Activated CD8-positive, alpha-beta memory T cell treated with anti-CD3 and anti-CD28 coated beads, Interleukin-2, amount 50 U/mL, for 1 hour (primary cell): Measurements from ENCODE around the gene ATP5MC3.
"Not testable (repeated sequence)": the region's sequence is repeated elsewhere in the genome, so short reads cannot be mapped to it uniquely, and the experiment has no call there.

Experiments
- DNase-seq: peaks from one replicate; pipeline ENCODE4 v3.0.0-alpha.2; 2020; ENCODE audit errors: extremely low read depth

Gene ATP5MC3

DNA sequence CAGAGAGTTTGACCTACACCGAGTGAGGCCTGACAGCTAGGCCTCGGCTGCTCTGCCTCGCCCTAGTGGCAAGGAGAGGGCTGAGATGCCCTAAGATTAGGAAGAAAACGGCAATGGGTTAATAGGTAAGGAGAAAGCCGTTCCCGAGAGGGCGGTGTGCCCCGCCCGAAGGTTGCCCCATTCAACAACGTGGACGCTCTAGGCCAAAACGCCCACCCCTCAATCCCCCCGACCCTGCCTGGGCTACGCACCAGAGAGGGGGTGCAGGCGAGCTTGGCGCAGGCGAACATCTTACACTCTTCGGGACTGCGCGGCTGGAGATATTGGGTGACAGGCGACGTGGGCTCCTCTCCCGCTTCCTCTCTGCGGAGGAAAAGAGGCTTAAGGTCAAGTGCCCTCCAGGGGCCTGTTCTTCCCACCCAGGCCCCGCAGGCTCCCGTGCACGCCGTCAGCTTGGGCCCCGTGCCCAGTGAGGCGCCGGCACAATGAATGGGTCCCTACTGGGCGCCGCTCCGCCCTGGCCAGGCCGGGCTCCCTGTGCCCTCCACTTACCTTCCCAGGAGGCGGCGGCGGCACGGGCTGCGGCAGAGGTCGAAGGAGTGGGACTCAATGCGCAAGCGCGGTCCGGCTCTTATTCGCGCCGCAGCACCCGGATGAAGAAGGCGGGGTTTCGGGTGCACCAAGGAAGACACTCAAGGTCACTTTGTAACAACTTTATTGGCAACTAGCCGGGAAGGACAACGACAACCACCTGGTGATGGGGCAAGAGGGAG lies at the start of gene ATP5MC3:
TSS of gene ATP5MC3 (minus strand) at position 607 of the 773 bp plus-strand sequence. CDS start at position 290, 317 bp downstream.
- DNase-seq, result peak; percentile 82

GRCh38 chr2:175228601-175229000 lies 47.1 kb upstream of the ATP5MC3 start:
- not testable (repeated sequence) for DNase-seq

GRCh38 chr2:175228179-175228578 lies 46.7 kb upstream of the ATP5MC3 start:
- no peak for DNase-seq

- no peak for DNase-seq
Measured at GRCh38 chr2:175227393-175227792, 45.9 kb upstream of the ATP5MC3 start.

DNA sequence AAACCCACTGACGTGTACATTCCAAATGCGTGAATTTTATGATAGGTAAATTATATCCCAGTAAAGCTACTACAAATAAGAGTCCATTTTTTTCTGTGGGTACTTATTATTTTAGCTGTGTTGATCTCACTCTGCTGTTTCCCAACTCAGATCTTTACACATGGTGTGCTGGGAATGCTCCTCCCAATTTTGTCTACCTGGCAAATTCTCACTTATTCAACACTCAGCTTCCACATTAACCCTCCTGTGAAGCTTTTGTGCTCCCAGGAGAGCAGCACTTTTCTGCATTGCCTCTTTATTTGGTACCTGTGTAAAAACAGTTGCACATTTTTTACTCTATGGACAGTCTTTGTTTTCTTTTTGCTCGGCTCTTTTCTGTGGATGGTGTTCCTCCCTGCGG lies 38.6 kb upstream of the ATP5MC3 start:
- no peak for DNase-seq

DNA sequence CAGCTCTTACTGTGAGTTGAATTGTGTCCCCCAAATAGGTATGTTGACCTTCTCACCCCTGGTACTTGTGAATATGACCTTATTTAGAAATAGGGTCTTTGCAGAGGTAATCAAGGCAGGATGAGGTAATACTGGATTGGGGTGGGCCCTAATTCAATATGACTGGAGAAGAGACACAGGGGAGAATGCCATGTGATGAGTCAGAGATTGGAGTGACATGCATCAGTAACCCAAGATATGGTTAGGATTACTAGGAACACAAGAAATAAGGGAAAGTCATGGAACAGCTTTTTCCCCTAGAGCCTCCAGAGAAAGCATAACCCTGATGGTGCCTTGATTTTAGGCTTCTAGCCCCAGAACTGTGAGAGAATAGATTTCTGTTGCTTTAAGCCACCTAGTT lies 37.0 kb upstream of the ATP5MC3 start:
- no peak for DNase-seq

DNA sequence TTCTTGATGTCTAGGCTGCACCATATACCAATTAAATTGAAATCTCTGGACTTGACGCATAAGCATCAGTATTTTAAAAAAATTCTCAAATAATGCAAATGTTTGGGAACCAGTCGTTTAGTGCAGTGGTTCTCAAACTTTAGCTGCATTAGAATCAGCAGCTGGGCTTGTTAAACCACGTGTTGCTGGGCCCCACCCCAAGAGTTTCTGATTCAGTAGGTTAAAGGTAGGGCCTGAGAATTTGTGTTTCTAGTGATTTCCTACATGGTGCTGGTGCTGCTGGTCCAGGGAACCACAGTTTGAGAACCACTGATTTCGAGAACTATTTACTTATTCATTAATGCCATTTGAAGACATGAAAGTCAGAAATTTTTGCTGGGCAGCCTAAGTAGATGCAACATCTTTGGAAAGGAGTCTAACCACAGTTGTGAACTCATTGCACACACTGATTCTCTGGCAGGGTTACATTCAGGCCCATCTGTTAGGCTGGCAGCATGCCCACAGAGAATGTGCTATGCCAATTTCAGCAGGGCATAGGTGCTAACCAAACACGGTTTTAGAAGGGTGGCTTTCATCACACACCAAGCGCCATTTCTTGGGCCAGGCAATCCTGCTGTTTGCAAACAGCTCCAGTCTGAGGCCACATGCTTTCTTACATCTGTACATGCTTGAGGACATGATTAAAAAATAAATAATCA lies 26.4 kb upstream of the ATP5MC3 start:
- no peak for DNase-seq

- no peak for DNase-seq
Measured at GRCh38 chr2:175206866-175207265, 25.4 kb upstream of the ATP5MC3 start.

DNA sequence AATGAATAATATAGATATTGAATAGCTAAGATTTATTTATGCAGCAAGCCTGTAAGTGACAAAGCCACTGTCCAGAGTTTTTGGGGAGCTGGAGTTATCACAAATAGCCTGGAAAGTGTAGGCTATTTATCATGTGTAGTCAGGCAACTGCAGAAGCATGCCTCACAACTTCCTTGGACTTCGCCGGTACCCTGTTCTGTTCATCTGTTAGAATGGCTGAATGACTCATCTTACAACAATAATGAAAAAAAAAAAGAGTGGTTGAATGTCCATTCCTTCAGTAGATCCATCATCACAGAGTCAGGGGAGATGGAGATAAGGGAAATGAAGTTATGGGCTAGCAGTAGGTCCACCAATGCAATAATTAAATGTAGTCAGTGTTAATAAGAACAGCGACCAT lies 24.0 kb upstream of the ATP5MC3 start:
- no peak for DNase-seq

DNA sequence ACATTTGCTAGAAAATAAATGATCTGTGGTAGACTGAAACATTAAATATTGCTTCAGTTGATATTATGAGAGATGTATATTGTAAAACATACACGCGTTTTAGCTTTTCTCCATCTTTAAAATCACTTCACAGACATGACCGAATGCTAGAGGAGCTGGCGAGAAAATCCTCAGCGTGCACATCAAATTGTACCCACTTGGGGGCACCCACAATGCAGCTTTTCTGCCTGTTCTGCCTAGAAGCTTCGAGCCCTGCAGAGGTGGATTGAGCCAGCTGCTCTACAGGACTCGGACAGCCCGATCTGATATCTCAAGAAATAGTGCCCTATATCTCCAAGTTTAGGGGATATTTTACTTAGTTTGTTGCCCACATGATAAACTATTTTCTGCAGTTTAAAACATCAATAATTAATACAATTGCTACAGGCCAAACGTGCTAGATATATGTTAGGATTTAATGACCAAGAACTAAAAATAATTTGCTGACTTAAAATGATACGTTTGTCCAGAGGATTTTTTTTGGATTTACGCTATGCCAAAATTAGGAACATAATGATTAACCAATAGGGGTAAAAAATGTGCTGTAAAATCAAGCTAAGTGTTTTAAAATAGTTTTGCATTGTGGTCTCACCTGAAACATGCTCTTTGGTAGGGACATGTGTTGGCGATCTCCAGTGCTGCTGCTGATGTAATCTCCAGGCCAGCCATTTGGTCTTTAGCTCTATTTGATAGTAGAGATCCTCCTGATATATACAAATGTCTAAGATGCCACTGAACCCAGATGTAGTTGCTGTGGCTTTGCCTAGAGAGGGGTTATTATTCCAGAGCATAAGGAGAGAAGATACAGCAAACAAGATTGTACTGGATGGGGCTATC lies 22.3 kb upstream of the ATP5MC3 start:
- DNase-seq, result no peak

DNA sequence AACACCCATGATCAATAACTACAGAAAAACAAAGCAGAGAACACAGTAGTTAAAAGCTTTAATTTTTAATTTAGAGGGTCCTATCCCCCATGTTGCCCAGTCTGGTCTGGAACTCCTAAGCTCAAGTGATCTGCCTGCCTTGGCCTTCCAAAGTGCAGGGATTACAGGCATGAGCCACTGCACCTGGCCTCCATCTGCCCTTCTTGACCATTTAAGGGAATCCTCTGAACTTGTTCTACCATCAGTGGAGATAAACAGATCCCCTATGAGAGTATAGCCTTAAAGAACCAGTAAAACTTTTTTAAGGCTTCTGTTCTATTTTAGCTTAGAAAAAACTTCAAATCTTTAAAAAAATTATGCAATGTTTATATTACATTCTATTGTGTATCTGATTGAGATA lies 13.5 kb upstream of the ATP5MC3 start:
- no peak for DNase-seq

- no peak for DNase-seq
Measured at GRCh38 chr2:175188761-175189160, 7.3 kb upstream of the ATP5MC3 start.

GRCh38 chr2:175187378-175187777 lies 5.9 kb upstream of the ATP5MC3 start:
- DNase-seq, result no peak

DNA sequence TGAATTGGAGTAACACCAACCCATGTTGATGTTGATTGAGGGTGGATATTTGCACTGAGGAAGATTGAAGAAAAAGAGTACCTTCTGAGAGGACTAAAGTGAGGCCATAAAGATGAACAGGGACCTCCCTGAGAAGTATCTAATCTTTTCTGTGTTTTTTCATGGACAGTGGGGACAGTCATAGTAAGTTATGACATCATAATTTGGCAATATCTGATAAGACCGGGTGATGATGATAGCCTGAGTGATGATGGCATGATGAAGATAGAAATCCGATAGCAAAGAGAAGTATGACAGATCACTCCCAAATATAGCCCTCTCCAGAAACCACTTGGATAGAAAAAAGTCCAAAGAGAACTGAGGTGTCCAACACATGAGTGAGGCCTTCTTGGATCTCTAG lies 2.2 kb upstream of the ATP5MC3 start:
- DNase-seq, result no peak

DNA sequence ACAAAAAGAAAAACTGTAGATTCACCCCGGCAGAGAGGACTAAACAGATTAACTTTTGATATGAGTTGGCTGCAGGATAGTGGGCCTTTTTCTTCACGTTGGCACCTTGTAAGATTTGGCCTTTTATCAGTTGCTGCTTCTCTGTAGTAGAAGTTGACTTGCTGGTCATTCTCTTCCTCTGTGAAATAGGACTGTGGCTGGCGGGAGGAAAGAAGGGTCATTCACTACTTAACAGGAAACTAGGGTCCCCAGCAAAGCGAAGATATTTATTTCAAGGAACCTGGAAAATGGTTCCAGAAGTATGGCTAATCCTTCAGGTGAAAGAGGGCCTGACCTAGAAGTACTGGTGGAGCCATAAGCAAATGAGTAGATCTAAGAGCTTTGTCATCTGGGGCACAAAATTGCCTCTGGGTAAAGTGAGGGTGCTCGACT lies 383 bp upstream of the ATP5MC3 start:
- DNase-seq, result no peak

- no peak for DNase-seq
Measured at GRCh38 chr2:175180701-175181103, 808 bp downstream of the ATP5MC3 start.

- no peak for DNase-seq
Measured at GRCh38 chr2:175176624-175177023, 4.9 kb downstream of the ATP5MC3 start.

DNA sequence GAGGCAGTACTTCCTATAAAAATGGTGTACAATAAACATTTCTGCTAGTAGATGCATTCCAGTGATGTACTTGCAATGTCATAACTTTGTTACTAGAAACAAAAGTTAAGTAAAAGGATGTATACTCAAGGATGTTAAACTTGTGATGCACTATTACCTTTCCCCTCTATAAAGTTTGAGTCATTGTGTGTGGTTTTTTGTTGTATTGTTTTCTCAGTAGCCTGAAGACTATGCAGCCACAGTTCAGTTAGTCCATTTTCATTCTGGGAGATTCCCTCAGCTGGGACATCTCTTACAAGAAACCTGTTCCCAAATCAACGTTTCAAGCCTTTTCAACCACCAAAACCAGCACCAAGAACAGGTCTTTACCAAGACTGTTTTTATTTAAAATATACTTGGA lies 5.6 kb downstream of the ATP5MC3 start:
- DNase-seq, result no peak

- DNase-seq, result no peak
Measured at GRCh38 chr2:175175320-175175719, 6.2 kb downstream of the ATP5MC3 start.

- DNase-seq, result no peak
Measured at GRCh38 chr2:175170659-175171304, 10.7 kb downstream of the ATP5MC3 start.

- no peak for DNase-seq
Measured at GRCh38 chr2:175169191-175169590, 12.3 kb downstream of the ATP5MC3 start.

DNA sequence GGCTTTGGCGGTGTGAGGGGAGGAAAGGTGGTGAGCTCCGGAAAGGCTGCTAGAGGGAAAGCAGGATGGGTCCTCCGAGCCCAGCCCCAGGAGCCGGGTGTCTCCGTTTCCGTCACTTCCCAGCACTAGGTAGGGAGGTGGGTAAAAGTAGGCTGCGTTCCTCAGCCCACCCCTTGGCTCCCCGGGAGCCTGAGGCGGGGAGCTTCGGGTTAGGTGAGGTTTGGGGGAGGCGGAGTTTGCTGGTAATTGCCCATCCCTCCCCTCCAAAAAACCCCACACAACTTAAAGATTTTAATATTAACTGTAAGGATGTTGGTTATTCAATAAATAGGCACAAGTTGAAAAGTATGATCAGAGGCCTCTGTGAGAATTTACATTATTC lies 13.0 kb downstream of the ATP5MC3 start:
- no peak for DNase-seq
